ENCODE measurements around the gene ACOX1.
"Not testable (repeated sequence)": the region's sequence is repeated elsewhere in the genome, so short reads cannot be mapped to it uniquely, and the experiment has no call there.

The ACOX1 gene

DNA sequence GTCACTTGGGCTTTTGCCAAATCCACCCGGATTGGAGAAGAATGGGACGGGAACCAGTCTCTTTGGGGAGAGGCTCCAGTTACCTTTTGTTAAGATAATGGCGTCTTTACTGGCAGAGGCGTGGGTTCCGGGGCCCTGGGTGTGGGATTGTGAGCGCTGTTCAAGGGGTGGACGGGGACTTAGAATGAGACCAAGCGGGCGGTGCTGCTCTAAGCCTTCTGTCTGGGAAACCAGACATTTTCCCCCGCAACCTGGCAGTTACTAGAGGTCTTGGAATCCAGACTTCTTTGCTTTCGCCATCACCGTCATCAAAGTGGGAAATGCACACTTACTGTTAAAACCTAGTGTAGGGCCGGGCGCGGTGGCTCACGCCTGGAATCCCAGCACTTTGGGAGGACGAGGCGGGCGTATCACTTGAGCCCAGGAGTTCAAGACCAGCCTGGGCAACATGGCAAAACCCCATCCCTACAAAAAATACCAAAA, 780 bp upstream of the ACOX1 start:
- DNase-seq = no peak

DNA sequence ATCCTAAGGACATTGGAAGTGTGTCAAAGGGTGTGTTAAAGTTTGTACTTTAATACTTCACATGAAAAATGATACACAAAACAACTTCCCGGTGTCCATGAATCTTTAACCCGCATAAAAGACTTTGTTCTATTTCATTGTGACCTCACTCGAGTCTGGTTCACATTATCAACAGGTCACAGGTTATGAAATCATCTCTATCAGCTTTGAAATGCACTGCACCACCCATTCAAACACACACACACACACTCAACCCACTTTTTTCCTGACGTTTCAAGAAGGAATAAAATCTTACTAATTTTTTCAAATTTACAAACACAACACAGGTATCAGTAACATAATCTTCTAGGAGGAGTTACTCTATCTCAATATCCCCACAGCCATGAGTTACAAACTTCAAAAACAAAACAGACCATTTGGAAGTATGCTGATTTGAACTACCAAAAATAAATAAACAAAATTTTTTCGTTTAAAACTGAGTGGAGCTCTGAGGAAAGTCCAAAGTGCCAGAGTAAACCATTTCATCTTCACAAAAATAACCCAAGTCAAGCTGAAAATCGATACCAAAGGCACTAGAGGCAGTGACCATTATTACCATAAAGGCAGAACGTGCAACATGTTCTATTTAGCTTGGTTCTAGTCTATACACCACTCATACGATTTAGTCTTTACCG, 2.7 kb downstream of the ACOX1 start:
- no peak for DNase-seq

DNA sequence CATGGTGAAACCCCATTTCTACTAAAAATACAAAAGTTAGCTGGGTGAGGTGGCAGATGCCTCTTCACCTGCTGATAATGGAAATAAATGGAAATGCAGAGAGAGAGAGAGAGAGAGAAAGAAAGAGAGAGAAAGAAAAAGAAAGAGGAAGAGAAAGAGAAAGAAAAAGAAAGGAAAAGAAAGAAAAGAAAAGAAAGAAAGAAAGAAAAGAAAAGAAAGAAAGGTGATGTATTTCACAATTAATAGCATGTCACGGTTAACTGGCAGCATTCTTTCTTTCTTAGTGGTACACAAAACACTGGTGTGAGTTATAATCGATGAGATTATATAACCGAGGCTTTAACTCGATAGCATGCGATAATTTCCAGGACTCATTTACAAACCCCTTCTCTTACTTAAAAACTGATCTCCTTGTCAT, 3.2 kb downstream of the ACOX1 start:
- no peak for DNase-seq

- not testable (repeated sequence) for DNase-seq
Observed at GRCh38 chr17:75975187-75975586, 3.8 kb downstream of the ACOX1 start.

DNA sequence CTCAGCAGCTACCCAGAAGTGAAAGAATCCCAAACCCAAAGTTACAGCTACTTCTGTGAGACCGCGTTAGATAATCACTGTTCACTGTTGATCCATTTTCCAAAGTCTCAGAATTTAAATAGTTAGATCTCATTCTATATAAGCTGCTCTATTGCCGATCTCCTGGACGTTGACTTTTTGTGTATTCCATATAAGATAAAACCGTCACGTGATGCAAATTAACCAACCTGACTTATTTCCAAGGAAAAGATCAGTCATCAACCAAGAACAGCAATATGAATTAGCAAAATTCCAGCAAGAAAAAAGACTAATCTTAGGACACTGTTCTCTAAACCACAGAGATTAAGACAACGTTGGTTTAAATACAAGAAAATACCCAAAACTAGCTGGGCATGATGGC, 8.3 kb downstream of the ACOX1 start:
- no peak for DNase-seq

DNA sequence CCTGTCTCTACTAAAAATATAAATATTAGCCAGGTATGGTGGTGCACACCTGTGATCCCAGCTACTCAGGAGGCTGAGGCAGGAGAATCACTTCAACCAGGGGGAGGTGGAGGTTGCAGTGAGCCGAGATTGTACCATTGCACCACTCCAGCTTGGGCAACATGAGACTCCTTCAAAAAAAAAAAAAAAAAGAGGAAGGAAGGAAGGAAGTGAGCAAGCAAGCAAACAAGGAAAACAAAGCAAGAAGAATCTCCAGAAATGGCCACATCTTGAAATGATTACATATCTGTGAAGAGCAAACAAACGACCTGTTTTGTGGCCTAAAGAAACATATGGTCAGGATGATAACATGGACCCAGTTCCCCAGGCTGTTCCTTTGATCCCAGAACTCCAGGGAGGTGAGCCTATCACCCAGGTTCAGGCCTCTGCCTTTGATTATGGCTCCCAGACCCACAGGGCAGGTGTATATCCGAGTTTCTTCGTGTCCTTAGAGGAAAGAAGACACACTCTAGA, 8.9 kb downstream of the ACOX1 start:
- no peak for DNase-seq

DNA sequence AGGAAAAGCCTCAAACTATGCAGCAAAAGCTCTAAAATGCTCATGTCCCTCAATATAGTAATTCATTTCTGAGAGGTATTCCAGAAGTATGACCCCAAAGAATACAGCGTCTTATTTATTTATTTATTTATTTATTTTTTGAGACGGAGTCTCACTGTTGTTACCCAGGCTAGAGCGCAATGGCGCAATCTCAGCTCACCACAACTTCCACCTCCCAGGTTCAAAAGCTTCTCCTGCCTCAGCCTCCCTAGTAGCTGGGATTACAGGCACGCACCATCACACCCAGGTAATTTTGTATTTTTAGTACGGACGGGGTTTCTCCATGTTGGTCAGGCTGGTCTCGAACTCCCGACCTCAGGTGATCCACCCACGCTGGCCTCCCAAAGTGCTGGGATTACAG, 9.9 kb downstream of the ACOX1 start:
- DNase-seq = not testable (repeated sequence)

- DNase-seq = no peak
Observed at GRCh38 chr17:75965468-75965867, 13.5 kb downstream of the ACOX1 start.

DNA sequence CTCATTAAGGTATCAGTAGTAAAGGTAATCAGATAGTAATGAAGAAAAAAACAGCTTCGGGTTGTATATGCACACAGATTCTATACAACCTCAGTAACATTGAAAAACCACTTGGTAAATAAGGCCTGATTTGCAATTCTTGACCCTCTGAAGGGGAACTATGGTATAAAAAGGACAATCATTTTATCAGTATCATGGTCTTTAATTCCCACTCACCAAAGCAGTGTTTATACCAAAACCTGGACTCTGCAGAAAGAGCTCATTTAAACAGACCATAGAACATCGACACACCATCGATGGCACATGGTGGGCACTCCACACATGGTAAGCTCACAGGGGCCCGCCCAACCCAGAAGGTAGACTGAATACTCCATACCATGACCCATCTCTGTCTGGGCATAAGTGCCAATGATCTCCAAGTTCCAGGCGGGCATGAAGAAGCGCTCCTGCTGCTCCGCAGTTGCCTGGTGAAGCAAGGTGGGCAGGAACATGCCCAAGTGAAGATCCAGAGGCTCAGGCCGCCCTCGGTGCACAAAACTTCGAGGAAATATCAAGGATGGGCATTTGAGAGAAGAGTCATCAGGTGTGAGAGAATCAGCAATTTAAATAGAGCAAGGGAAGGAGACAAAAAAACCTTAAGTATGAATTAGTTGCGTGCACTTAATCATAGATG, 19.0 kb downstream of the ACOX1 start:
- no peak for DNase-seq

- no peak for DNase-seq
Observed at GRCh38 chr17:75959051-75959838, 19.7 kb downstream of the ACOX1 start.

- DNase-seq = no peak
Observed at GRCh38 chr17:75950855-75951554, 28.0 kb downstream of the ACOX1 start.

DNA sequence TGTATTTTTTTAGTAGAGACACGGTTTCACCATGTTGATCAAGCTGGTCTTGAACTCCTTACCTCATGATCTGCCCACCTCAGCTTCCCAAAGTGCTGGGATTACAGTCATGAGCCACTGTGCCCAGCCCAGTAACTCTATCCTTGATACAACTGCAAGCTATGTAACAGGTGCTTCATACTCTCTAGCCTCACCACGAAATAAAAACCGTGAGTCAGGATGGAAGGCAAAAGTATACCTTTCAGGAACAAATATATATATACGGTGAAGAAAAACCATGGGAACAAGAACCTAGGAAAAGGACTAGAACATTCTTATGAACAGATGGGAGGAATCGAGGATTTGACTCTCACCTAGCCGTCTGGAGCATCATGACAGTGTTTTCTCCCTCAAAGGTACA, 28.5 kb downstream of the ACOX1 start:
- DNase-seq = no peak

DNA sequence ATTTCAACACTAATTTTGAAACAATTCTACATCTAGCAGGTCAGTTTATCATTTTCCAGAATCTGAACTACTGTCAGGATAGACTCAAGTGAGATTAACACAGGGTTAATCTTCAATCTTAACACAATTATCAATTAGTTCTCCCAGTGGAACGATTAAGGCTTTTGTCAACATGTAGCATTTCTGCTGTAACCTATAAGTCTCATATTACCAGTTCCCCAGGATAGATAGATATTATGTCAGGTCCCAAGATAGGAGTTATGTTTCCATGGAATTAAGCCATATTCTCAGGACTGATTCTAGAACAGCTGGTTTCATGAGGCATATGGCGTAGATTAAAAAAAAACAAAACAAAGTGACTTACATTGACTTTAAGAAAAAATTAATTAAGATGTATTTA, 33.8 kb downstream of the ACOX1 start:
- DNase-seq = no peak

- no peak for DNase-seq
Observed at GRCh38 chr17:75943491-75943890, 35.5 kb downstream of the ACOX1 start.

DNA sequence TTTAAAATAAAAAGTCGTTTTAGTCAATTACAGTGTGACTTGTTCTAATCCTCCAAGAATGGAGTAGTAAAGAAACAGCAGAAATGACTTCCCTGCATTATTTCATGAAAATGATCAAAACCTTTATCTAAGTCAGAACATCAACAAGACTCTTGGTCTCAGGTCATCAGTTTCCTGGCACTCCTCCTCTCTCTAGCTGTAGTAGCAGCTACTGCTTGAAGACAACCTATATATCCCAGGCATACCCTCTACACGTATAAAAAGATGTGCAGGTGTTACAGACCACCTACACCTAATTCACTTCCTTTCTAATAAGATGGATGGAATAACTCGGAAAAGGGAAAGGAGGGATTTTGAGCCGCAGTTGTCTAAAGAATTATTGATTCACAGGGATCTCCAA, 36.5 kb downstream of the ACOX1 start:
- DNase-seq = no peak

GRCh38 chr17:75941442-75941819, 37.5 kb downstream of the ACOX1 start:
- DNase-seq = no peak

- peak; percentile 90 for DNase-seq
Observed at GRCh38 chr17:75940727-75941441, 38.1 kb downstream of the ACOX1 start, which contains the start of gene FBF1. Gene FBF1, minus strand, starts transcription at chr17:75941042. Its CDS starts 2,893 bp downstream, at chr17:75938149.

- DNase-seq = no peak
Observed at GRCh38 chr17:75937652-75938051, 41.3 kb downstream of the ACOX1 start.

DNA sequence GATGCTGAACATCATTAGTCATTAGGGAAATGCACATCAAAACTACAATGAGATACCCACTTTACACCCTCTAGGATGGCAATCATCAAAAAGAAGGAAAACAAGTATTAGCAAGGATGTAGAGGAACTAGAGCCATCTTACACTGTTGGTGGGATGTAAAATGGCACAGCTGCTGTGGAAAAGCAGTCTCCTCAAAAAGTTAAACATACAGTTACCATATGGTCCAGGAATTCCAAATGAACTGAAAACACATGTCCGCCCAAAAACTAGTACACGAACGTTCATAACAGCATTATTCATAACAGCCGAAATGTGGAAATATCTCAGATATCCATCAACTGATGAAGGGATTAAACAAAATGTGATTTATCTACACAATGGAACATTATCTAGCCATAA, 45.2 kb downstream of the ACOX1 start:
- DNase-seq = no peak

GRCh38 chr17:75932852-75933251, 46.1 kb downstream of the ACOX1 start:
- DNase-seq = no peak

DNA sequence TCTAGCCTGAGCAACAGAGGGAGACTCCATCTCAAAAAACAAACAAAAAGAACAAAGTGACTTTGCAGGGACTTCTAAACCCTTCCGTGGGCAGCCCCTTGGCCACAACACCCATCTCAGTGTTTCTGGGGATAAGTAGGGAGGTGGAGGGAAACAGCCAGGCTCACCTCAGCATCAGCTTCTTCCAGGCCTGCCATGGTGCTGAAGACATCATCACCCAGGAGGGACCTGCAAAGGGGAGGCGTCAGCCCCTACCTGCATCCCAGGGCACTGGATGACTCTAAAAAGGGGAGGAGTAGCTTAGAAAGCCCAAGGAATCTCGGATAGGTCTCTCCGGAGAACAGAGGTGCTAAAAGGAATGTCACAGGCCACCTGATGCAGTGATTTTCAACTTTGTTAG, 47.9 kb downstream of the ACOX1 start:
- no peak for DNase-seq

DNA sequence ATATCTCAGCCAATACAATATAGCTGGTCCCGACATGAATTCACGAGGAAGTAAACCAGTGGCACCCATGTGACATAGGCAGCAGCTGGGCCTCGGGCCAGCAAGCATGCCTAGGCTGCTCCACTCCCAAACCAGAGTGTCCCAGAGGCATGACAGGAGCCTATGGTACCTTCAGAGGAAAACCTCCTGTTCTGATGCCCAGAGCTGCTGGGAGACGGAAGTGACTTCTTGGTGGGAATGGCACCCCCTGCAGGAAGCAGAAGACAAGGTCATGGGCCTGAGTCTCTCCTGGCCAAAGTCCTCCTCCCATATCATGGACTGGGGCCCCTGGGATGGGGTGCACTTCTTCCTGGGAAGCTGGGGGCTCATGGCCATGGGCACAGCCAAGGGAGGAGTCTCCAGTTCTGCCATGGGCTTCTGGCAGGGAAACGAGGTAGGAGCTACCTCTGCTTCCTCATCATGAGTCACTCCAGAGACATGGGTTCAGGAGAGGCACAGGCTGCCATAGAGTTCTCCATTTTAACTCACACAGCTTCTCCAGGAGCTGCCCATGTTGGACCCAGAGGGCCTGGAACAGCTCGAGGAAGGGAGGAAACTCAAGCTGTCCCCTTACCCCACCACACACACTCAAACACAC, 51.6 kb downstream of the ACOX1 start:
- DNase-seq = peak; percentile 12
